HEK293 (cell line): ENCODE results near the gene HSD17B8.

Source experiments
- HOXC10 ChIP-seq: sonication (generic); formaldehyde crosslinking; IDR thresholded peaks from 2 replicates; pipeline ENCODE4 v1.8.1; 2023; ENCODE audit warnings: mild to moderate bottlenecking, missing genetic modification reagents
- KLF7 ChIP-seq: fragments of 450-650 bp; formaldehyde crosslinking; IDR thresholded peaks from 2 replicates; pipeline ENCODE4 v1.5.1; 2016; ENCODE audit warnings: missing biosample characterization, missing genetic modification characterization, borderline replicate concordance
- KLF8 ChIP-seq: fragments of 450-650 bp; formaldehyde crosslinking; IDR thresholded peaks from 2 replicates; pipeline ENCODE4 v1.5.1; 2016; ENCODE audit warnings: missing biosample characterization, missing genetic modification characterization
- SCRT1 ChIP-seq: fragments of 450-650 bp; formaldehyde crosslinking; IDR thresholded peaks from 2 replicates; pipeline ENCODE4 v1.5.1; 2016; ENCODE audit warnings: missing biosample characterization, missing genetic modification characterization, borderline replicate concordance
- TRIM28 ChIP-seq: IDR thresholded peaks from 2 replicates; pipeline ENCODE4 v1.6.1; 2011; ENCODE audit warnings: low read length, control low read depth, borderline replicate concordance
- ZBTB20 ChIP-seq: fragments of 450-650 bp; formaldehyde crosslinking; IDR thresholded peaks from 2 replicates; pipeline ENCODE4 v1.5.1; 2016; ENCODE audit warnings: missing biosample characterization, missing genetic modification characterization
- ZBTB7A ChIP-seq: fragments of 450-650 bp; formaldehyde crosslinking; IDR thresholded peaks from 2 replicates; pipeline ENCODE4 v1.5.1; 2016; ENCODE audit warnings: low read depth, missing biosample characterization, missing genetic modification characterization
- ZFHX2 ChIP-seq: fragments of 450-650 bp; formaldehyde crosslinking; conservative IDR thresholded peaks from 2 replicates; pipeline ENCODE4 v1.5.1; 2016; ENCODE audit warnings: missing biosample characterization, missing genetic modification characterization
- ZFP37 ChIP-seq: fragments of 450-650 bp; formaldehyde crosslinking; IDR thresholded peaks from 2 replicates; pipeline ENCODE4 v1.5.1; 2016; ENCODE audit warnings: missing biosample characterization, missing genetic modification characterization
- ZNF140 ChIP-seq: fragments of 450-650 bp; formaldehyde crosslinking; IDR thresholded peaks from 2 replicates; pipeline ENCODE4 v1.5.1; 2016; ENCODE audit warnings: missing biosample characterization, missing genetic modification characterization
- ZNF16 ChIP-seq: fragments of 450-650 bp; formaldehyde crosslinking; IDR thresholded peaks from 2 replicates; pipeline ENCODE4 v1.5.1; 2016; ENCODE audit warnings: low read depth, missing biosample characterization, missing genetic modification characterization
- ZNF292 ChIP-seq: fragments of 450-650 bp; formaldehyde crosslinking; IDR thresholded peaks from 2 replicates; pipeline ENCODE4 v1.5.1; 2016; ENCODE audit warnings: low read depth, missing biosample characterization, missing genetic modification characterization, borderline replicate concordance
- ZNF324 ChIP-seq: fragments of 450-650 bp; formaldehyde crosslinking; IDR thresholded peaks from 2 replicates; pipeline ENCODE4 v1.5.1; 2016; ENCODE audit warnings: missing biosample characterization, missing genetic modification characterization
- ZNF654 ChIP-seq: fragments of 450-650 bp; formaldehyde crosslinking; IDR thresholded peaks from 2 replicates; pipeline ENCODE4 v1.5.1; 2016; ENCODE audit warnings: low read depth, missing biosample characterization, missing genetic modification characterization
- ZNF76 ChIP-seq: fragments of 450-650 bp; formaldehyde crosslinking; IDR thresholded peaks from 2 replicates; pipeline ENCODE4; 2016; ENCODE audit warnings: low read depth, missing biosample characterization, missing genetic modification characterization, borderline replicate concordance
- ZNF843 ChIP-seq: fragments of 450-650 bp; formaldehyde crosslinking; IDR thresholded peaks from 2 replicates; pipeline ENCODE4 v1.5.1; 2016; ENCODE audit warnings: missing biosample characterization, missing genetic modification characterization
- ZSCAN16 ChIP-seq: fragments of 450-650 bp; formaldehyde crosslinking; IDR thresholded peaks from 2 replicates; pipeline ENCODE4 v1.5.1; 2016; ENCODE audit warnings: missing biosample characterization, missing genetic modification characterization
- ZSCAN30 ChIP-seq: fragments of 450-650 bp; IDR thresholded peaks from 2 replicates; pipeline ENCODE4 v1.5.1; 2018; ENCODE audit warnings: missing biosample characterization, mild to moderate bottlenecking, missing genetic modification characterization, moderate library complexity
- TF ChIP-seq, protein P1 (sequence below): fragments of 450-650 bp; formaldehyde crosslinking; conservative IDR thresholded peaks from 2 replicates; pipeline ENCODE4 v1.5.1; 2016; ENCODE audit warnings: low read depth, missing biosample characterization, missing genetic modification characterization
- TF ChIP-seq, protein P2 (sequence below): fragments of 450-650 bp; formaldehyde crosslinking; IDR thresholded peaks from 2 replicates; pipeline ENCODE4 v1.5.1; 2016; ENCODE audit warnings: missing biosample characterization, missing genetic modification characterization
- TF ChIP-seq, protein P3 (sequence below): fragments of 450-650 bp; formaldehyde crosslinking; IDR thresholded peaks from 2 replicates; pipeline ENCODE4 v1.5.1; 2016; ENCODE audit warnings: missing biosample characterization, missing genetic modification characterization
- TF ChIP-seq, protein P4 (sequence below): fragments of 450-650 bp; formaldehyde crosslinking; IDR thresholded peaks from 2 replicates; pipeline ENCODE4 v1.5.1; 2016; ENCODE audit warnings: missing biosample characterization, missing genetic modification characterization

Gene HSD17B8

DNA sequence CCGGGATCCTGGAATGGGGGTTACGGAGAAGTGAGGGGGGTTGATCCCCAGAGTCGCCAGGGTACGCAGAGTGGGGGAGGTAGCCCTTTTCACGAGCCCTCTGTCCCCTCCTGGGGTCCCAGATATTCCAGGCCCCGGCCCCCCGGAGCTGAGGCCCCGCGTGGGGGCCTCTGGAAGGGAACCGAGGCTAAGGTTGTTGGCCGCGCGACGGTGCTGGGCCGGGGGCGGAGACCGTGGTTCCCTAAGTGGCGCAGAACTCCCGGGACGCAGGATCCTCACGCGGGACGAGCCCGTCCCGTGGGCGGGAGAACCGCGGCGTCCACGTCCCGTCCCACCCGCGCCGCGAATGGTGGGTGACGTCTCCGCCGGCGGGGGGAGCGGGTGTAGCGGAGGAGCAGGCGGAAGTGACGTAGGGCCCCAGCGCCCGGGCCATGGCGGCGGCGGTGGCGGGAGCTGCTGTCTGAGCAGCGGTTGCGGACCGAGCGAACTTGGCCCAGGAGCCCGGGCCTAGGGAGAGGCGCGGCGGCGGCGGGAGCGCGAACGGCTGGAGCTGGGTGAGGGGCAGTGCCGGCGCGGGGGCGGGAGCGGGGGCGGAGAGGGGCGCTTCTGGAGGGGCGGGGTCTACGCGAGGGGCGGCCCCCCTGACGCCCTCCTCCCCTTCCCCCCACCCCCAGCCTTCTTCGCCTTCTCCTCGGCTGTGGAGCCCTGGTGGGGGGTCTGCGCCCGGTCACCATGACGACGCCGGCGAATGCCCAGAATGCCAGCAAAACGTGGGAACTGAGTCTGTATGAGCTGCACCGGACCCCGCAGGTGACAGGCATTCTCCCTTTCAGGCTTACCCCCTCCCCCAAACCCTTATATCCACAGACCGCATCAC lies 3.9 kb downstream of the HSD17B8 start, which contains the start of gene RING1 (continued):
- TF ChIP-seq ZNF843 (peak; percentile 49; the same call in 1 of the 2 replicates), ZNF654 (no peak), TRIM28 (no peak), HOXC10 (CRISPR knock-in tag) (0 out of 2 replicates have a peak, but pooled peaks have one; percentile 54), ZBTB20 (peak; percentile 24; the same call in 1 of the 2 replicates), ZNF292 (tag by site-specific recombination) (no peak), ZNF76 (tag by site-specific recombination) (peak; percentile 74; the same call in 1 of the 2 replicates), ZNF16 (tag by site-specific recombination) (no peak), ZBTB7A (tag by site-specific recombination) (peak; percentile 93), SCRT1 (tag by site-specific recombination) (no peak), ZSCAN30 (tag by site-specific recombination) (peak; percentile 59), KLF8 (tag by site-specific recombination) (peak; percentile 67; the same call in 1 of the 2 replicates), ZFHX2 (peak; percentile 92), ZNF140 (no peak), ZFP37 (tag by site-specific recombination) (peak; percentile 84), ZSCAN16 (no peak), ZNF324 (tag by site-specific recombination) (peak; percentile 49; the same call in 1 of the 2 replicates), KLF7 (tag by site-specific recombination) (no peak)
- TF ChIP-seq, protein P1, sequence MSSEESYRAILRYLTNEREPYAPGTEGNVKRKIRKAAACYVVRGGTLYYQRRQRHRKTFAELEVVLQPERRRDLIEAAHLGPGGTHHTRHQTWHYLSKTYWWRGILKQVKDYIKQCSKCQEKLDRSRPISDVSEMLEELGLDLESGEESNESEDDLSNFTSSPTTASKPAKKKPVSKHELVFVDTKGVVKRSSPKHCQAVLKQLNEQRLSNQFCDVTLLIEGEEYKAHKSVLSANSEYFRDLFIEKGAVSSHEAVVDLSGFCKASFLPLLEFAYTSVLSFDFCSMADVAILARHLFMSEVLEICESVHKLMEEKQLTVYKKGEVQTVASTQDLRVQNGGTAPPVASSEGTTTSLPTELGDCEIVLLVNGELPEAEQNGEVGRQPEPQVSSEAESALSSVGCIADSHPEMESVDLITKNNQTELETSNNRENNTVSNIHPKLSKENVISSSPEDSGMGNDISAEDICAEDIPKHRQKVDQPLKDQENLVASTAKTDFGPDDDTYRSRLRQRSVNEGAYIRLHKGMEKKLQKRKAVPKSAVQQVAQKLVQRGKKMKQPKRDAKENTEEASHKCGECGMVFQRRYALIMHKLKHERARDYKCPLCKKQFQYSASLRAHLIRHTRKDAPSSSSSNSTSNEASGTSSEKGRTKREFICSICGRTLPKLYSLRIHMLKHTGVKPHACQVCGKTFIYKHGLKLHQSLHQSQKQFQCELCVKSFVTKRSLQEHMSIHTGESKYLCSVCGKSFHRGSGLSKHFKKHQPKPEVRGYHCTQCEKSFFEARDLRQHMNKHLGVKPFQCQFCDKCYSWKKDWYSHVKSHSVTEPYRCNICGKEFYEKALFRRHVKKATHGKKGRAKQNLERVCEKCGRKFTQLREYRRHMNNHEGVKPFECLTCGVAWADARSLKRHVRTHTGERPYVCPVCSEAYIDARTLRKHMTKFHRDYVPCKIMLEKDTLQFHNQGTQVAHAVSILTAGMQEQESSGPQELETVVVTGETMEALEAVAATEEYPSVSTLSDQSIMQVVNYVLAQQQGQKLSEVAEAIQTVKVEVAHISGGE, result peak; percentile 78
- TF ChIP-seq, protein P2, sequence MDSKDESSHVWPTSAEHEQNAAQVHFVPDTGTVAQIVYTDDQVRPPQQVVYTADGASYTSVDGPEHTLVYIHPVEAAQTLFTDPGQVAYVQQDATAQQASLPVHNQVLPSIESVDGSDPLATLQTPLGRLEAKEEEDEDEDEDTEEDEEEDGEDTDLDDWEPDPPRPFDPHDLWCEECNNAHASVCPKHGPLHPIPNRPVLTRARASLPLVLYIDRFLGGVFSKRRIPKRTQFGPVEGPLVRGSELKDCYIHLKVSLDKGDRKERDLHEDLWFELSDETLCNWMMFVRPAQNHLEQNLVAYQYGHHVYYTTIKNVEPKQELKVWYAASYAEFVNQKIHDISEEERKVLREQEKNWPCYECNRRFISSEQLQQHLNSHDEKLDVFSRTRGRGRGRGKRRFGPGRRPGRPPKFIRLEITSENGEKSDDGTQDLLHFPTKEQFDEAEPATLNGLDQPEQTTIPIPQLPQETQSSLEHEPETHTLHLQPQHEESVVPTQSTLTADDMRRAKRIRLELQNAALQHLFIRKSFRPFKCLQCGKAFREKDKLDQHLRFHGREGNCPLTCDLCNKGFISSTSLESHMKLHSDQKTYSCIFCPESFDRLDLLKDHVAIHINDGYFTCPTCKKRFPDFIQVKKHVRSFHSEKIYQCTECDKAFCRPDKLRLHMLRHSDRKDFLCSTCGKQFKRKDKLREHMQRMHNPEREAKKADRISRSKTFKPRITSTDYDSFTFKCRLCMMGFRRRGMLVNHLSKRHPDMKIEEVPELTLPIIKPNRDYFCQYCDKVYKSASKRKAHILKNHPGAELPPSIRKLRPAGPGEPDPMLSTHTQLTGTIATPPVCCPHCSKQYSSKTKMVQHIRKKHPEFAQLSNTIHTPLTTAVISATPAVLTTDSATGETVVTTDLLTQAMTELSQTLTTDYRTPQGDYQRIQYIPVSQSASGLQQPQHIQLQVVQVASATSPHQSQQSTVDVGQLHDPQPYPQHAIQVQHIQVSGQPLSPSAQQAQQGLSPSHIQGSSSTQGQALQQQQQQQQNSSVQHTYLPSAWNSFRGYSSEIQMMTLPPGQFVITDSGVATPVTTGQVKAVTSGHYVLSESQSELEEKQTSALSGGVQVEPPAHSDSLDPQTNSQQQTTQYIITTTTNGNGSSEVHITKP (tag by site-specific recombination), result 0 out of 2 replicates have a peak, but pooled peaks have one; percentile 9
- TF ChIP-seq, protein P3, sequence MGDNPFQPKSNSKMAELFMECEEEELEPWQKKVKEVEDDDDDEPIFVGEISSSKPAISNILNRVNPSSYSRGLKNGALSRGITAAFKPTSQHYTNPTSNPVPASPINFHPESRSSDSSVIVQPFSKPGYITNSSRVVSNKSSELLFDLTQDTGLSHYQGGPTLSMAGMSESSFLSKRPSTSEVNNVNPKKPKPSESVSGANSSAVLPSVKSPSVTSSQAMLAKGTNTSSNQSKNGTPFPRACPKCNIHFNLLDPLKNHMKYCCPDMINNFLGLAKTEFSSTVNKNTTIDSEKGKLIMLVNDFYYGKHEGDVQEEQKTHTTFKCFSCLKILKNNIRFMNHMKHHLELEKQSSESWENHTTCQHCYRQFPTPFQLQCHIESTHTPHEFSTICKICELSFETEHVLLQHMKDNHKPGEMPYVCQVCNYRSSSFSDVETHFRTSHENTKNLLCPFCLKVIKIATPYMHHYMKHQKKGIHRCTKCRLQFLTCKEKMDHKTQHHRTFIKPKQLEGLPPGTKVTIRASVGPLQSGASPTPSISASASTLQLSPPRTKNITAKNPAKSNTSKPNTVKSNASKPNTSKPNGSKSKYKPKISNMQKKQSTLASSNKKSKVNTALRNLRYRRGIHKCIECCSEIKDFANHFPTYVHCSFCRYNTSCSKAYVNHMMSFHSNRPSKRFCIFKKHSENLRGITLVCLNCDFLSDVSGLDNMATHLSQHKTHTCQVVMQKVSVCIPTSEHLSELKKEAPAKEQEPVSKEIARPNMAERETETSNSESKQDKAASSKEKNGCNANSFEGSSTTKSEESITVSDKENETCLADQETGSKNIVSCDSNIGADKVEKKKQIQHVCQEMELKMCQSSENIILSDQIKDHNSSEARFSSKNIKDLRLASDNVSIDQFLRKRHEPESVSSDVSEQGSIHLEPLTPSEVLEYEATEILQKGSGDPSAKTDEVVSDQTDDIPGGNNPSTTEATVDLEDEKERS (tag by site-specific recombination), result no peak
- TF ChIP-seq, protein P4, sequence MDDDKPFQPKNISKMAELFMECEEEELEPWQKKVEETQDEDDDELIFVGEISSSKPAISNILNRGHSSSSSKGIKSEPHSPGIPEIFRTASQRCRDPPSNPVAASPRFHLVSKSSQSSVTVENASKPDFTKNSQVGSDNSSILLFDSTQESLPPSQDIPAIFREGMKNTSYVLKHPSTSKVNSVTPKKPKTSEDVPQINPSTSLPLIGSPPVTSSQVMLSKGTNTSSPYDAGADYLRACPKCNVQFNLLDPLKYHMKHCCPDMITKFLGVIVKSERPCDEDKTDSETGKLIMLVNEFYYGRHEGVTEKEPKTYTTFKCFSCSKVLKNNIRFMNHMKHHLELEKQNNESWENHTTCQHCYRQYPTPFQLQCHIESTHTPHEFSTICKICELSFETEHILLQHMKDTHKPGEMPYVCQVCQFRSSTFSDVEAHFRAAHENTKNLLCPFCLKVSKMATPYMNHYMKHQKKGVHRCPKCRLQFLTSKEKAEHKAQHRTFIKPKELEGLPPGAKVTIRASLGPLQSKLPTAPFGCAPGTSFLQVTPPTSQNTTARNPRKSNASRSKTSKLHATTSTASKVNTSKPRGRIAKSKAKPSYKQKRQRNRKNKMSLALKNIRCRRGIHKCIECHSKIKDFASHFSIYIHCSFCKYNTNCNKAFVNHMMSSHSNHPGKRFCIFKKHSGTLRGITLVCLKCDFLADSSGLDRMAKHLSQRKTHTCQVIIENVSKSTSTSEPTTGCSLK (tag by site-specific recombination), result no peak
